GM21515 (cell line): ENCODE data around the gene BRINP3.

ENCODE experiments used
- ATAC-seq: cut with Tn5 transposase; IDR thresholded peaks from one replicate; pipeline ENCODE4 v1.9.1; 2021; ENCODE audit not compliant: unreplicated experiment

The BRINP3 gene

DNA sequence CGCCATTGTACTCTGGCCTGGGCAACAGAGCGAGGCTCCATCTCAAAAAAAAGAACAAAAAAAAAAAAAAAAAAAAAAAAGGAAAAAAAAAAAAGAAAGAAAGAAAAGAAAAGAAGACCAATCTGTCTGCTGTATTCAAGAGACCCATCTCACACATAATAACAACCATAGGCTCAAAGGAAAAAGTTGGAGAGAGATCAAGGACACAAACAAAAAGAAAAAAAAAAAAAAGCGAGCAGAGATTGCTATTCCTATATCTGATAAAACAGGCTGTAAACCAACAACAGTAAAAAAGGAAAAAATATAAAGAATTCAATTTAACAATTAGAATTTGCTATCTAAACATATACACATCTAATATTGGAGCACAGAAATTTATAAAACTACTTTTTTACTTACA lies 150.4 kb downstream of the BRINP3 start:
- ATAC-seq: no peak

DNA sequence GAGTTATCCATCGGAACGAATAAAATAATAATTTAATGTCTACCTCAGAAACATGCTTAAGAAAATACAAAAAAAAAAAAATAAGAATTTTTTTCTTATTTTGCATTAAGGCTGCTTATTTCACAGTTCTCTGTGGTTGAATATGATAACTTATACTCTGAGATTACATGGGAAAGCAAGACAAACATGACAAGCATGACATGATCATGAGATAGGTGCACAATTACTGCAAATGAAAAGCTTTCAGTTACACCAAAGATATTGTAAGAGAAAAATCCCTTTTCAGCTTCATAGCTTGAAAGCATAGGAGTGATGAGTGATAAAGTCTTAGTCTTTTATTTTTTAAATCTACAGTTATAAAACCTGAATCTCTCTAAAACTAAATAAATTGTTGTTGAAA lies 154.1 kb downstream of the BRINP3 start:
- ATAC-seq: no peak

DNA sequence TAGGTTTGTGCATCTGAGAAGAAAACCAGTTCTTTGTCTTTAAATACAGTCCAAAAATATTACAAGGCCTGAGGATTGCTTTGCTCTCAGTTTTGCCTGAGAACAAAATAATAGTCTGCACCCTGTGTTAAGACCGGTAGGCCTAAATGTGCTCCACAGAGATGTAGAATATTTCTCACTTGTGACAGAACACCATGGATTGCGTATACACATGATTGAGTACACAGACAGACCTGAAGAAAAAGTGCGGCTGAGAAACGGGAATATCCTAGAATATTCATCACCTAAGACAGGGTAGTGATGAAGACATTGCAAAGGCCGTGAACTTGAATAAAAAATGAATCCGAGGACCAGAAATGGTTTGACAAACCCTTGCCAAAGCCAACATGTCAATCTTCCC lies 155.4 kb downstream of the BRINP3 start:
- no peak for ATAC-seq

DNA sequence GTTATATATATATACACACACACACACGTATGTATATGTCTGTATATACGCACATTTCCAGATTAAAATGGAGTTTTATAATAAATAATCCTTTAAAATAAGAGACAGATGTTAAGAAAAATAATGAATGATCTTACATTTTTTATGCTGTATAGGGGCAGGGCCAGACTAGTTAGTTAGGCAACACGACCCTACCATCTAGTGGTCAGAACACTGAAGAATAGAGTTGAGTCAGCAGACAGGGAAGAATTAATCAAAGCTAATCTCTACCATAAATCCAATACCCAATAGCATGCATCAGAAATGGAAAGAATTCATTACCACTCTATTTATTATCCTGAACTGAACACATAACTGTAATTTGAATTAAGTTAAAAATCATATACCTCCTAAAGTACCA lies 156.7 kb downstream of the BRINP3 start:
- ATAC-seq: no peak

GRCh38 chr1:190312763-190313162 lies 164.9 kb downstream of the BRINP3 start:
- no peak for ATAC-seq

GRCh38 chr1:190303501-190303900 lies 174.2 kb downstream of the BRINP3 start:
- ATAC-seq: no peak

GRCh38 chr1:190296453-190296852 lies 181.2 kb downstream of the BRINP3 start:
- no peak for ATAC-seq

- no peak for ATAC-seq
These were observed 187.8 kb downstream of the BRINP3 start for GRCh38 chr1:190289897-190290296.

DNA sequence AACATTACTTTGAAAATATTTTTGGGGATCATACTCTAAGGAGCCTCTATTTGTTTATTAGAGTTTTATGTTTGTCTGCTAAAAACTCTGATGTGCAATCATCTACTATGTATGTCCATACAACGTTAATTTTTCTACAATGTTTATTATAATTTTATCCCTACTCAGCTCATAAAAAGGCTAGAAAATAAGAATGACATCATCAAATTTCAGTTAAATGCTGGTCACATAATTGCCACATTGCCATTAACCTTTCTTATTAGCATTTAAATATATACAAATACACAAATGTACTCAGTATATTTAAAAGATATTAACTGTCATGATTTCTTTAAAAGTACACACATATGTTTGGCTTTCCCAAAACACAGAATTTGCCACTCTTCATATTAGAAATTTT lies 191.6 kb downstream of the BRINP3 start:
- no peak for ATAC-seq

- no peak for ATAC-seq
These were observed 200.6 kb downstream of the BRINP3 start for GRCh38 chr1:190277107-190277506.

DNA sequence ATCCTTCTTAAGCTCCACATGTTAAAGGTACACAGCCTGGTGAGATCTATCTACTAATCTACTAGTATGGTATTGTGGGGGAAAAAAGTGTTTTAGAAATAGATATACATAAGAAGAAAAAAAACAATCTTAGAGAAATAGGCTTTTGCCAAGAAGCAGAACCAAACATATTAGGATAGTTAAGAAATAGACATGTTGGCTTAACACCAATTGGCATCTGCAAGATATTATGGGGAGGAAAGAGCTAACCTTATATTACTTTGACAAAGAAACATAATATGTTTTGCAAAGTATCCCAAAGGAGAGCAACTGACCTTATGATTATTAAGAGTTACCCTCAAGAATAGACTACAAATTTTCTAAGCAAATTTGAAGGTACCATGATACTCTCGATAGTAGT lies 202.9 kb downstream of the BRINP3 start:
- ATAC-seq: no peak

DNA sequence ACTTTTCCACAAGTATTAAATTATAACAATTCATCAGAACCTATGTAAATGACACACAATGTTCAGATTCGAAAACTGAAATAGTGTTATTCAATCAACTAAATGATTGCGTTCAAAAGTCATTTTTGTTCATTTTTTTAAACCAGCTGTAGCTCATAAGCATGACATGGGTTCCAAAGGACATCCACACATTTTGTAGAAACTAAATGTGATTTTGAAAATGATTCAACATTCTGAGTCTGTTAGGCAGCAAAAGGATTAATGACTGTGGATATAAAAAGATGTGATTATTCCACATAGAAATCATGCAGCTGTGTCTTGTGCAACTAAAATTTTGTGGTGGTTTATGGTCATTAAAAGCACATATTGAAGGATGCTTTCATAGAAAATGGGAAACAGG lies 204.5 kb downstream of the BRINP3 start:
- no peak for ATAC-seq

GRCh38 chr1:190262538-190262937 lies 215.1 kb downstream of the BRINP3 start:
- ATAC-seq: no peak

GRCh38 chr1:190259424-190259823 lies 218.2 kb downstream of the BRINP3 start:
- ATAC-seq: no peak

DNA sequence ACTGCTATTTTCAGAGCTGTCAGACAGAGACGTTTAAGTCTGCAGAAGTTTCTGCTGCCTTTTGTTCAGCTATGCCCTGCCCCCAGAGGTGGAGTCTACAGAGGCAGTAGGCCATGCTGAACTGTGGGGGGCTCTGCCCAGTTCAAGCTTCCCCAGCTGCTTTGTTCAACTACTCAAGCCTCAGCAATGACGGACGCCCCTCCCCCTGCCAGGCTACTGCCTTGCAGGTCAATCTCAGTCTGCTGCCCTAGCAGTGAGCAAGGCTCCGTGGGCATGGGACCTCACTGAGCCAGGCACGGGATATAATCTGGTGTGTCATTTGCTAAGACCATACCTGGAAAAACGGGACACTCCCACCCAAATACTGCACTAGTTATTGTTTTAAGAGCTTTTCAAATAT lies 219.7 kb downstream of the BRINP3 start:
- no peak for ATAC-seq

GRCh38 chr1:190252046-190252445 lies 225.6 kb downstream of the BRINP3 start:
- ATAC-seq: no peak

- ATAC-seq: no peak
These were observed 227.3 kb downstream of the BRINP3 start for GRCh38 chr1:190250368-190250767.

- ATAC-seq: no peak
These were observed 233.3 kb downstream of the BRINP3 start for GRCh38 chr1:190244406-190244805.

DNA sequence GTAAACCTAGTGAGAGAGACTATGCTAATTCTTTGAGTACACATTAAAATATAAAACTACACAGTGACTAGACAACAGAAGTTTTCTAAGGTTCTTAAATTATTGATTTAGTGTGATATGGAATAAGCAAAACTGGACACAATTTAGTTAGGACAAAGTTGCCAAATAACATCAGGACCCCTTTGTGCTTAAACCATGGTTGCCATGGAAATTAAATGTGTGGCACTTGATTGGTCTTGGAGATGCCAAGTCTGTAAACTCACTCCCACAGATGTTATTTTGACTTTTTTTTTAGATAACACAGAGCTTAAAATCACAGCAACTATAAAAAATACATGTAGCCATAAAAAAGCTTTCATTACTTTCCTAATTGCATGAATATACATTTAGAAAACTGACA lies 234.6 kb downstream of the BRINP3 start:
- ATAC-seq: no peak

DNA sequence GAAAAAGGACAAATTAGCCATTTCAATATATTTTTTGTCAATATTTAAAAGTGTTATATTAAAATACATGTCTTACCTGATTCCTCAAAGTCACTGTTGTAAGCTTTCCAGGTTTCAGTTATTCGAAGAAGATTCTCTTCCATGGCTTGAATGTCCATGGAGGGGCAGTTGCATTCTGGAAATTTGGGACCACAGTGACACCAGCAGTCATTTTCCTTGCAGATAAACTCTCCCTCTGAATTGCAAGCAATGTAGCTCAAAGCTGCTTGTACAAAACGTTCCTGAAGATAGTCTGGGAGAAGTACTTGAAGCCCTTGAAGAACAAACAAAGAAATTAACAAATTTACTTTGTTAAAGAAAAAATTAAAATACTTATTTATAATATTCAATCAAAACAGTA lies 251.7 kb downstream of the BRINP3 start:
- no peak for ATAC-seq

- ATAC-seq: no peak
These were observed 265.2 kb downstream of the BRINP3 start for GRCh38 chr1:190212450-190212849.

DNA sequence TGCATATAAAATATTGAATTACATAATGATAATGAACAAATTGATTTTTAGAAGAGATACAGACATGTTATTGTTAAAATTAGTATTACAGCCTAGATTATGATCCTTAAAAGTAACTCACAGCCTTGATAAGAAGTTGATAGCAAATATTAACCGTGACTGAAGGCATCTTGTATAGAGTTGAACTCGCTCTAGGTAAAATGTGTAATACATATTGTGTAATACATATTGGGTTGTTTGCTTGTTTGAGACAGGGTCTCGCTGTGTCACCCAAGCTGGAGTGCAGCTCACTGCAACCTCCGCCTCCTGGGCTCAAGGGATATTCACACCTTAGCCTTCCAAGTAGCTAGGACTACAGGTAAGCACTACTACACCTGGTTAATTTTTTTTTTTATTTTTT lies 269.9 kb downstream of the BRINP3 start:
- no peak for ATAC-seq

DNA sequence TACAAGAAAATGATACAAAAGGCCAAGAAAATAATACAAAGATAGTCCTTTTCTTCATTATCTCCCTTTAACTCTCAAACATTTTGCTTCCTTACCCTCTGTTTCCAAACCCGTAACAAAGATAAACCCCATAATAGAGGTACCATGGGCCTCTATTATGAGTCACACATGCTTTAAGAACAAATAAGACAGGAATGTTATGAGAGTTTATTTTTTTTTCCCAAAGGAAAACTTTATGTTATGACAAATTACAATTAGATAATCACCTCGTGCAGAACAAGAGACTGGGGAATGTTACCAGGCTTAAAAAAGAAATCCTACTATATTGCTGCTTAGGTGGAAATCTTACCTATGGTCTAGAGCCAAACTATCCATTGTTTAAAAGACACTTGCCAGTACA lies 272.0 kb downstream of the BRINP3 start:
- ATAC-seq: no peak

DNA sequence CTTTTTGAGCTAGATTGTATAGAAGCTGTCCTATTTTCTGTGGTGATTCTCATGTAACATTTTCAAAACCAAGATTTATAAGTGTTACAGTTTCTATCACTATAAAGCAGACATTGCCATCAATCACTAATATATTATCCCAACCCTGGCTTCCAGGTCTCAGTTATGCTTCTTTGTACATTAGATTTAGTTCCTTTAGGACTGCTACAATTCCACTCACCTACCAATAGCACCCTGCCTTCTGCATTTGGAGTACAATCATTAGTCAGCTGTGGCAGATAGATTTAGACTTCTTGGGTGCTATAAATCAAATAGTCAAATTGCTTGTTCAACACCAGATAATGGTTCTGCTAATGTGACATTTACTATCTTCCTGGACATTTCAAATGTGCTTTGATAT lies 281.6 kb downstream of the BRINP3 start:
- no peak for ATAC-seq
